ENCODE measurements around the gene KRTAP10-2.

- TF ChIP-seq POLR2A (IDR thresholded peaks at IDR 0.05) (no peak), CTCF (IDR thresholded peaks at IDR 0.05) (no peak)
Observed at GRCh38 chr21:44568261-44568660, 17.0 kb upstream of the KRTAP10-2 start.
